ENCODE measurements around the gene OSBPL6. TPM values are rescaled to one million over a fixed set of nuclear protein-coding genes. Genes with fewer than 3 reads are reported as not detected.
A peak's percentile ranks its signal among the peaks of the same experiment; 100 is the strongest.
"Not testable (repeated sequence)": the region's sequence is repeated elsewhere in the genome, so short reads cannot be mapped to it uniquely, and the experiment has no call there.

The OSBPL6 gene
- total RNA-seq, 1 donor from 2014 or later, result 4.6 TPM

DNA sequence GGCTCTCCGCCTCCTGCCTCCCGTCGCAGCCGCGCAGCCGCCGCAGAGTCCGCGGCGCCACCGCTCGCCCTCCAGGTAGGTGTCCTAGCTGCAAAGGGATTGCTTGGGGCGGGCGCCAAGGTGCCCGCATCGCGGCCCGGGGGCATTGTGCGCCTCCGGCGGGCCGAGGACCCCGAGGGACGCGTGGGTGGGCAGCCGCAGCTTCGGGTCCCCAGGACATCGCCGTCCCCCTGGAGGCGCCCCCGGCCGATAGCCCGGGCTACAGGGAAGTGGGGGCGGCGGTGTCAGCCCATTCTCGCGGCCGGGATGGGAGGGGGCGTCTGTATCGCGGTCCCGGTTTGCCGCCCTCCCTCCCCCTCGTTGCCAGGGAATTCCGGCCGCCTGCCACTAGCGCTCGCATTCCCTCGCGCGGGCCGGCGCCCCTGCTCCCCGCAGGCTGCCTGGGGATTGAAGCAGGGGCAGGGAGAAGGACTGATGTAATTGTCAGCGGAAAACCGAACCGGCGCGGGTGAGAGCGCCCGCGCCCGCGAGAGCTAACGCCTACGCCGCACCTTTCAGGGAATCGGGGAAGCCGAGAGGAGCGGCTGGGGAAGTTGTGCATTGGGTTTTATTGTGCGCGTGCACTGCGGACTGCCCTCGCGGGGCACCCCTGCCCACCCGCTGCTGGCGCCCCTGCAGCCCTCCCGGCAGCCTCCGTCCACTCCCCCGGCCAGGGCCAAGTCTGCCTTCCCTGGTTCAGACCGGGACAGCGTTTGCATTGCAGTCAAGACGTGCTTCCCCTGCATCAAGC, 483 bp downstream of the OSBPL6 start:
- ATAC-seq, result peak; percentile 46
- intact Hi-C loops (cut with micrococcal nuclease), result loop anchor here (5.0 to 10.0 kb wide), 2 partner anchors 60 to 88 kb away; no protein-coding TSS in a partner anchor
- peak; percentile 61 for DNase-seq

DNA sequence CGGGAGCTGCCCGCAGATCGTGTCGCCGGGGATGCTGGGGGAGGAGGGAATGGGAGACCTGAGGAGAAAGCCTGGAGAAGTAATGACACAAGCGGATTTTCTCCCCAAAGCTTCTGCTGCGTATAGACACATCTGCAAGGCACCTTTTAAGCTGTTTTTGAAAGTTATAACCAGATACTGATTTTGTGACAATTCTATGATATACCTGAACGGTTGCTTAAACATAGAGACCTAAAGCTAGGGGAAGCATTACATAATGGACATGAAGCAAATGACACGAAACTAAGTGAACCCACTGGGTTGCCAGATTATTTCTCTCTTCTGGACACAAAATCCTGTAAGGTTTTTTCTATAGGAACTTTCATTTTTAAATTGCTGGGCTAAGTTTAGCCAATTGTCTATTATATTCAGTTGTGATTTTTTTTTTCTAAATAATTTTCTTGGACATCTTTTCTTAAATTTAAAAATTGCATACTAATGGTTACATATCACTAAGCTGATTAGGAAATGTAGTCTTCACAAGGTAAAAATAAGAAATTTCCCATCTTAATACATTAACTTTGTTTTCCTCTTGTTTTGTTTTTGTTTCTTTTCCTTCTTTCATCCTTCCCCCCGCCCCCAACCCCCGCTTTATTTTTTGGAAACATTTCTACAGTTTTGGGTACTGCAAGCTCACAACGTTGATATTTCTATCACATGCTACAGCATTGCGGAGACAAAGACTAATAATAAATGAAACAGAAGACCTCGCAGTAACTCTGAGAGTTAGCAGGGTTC, 1.3 kb downstream of the OSBPL6 start:
- DNase-seq (no peak), ATAC-seq (no peak)
- intact Hi-C loops (cut with micrococcal nuclease), result loop anchor here (10.0 kb wide), 1 partner anchor 61 kb away; no protein-coding TSS in a partner anchor

DNA sequence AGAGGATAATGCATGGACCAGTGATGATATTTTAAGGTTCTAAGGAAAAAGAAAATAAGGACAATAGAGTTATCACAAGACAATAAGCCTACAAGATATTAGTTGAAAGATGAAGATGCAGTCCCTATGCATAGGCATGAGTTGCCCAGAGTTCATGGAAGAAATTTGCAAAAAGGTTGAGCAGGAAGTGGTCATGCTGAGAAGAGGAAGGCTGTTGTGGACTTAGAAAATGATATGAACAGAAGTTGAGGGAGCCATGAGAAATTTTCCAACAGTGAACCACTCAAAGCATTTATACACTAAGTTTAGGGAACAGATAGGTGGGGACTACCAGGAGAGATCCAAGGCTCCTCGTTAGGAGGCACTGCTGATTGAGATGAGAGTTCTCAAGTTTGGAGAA, 3.5 kb downstream of the OSBPL6 start:
- intact Hi-C loops (cut with micrococcal nuclease), result loop anchor here (10.0 kb wide), 1 partner anchor 63 kb away; no protein-coding TSS in a partner anchor
- DNase-seq, result no peak
- ATAC-seq, result no peak

DNA sequence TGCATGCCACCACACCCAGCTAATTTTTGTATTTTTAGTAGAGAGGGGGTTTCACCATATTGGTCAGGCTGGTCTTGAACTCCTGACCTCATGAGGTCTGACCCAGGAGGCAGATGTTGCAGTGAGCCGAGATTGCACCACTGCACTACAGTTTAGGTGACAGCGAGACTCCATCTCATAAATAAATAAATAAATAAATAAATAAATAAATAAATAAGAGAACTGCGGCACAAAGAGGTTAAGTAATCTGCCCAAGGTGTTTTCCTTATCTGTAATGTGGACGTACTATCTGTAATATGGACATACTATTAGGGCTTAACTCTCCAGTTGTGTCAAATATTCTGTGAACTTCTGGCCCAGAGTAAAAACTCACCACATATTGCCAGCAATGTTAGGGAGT, 4.1 kb downstream of the OSBPL6 start:
- not testable (repeated sequence) for DNase-seq, ATAC-seq
- intact Hi-C loops (cut with micrococcal nuclease), result loop anchor here (10.0 kb wide), 1 partner anchor 64 kb away; no protein-coding TSS in a partner anchor

DNA sequence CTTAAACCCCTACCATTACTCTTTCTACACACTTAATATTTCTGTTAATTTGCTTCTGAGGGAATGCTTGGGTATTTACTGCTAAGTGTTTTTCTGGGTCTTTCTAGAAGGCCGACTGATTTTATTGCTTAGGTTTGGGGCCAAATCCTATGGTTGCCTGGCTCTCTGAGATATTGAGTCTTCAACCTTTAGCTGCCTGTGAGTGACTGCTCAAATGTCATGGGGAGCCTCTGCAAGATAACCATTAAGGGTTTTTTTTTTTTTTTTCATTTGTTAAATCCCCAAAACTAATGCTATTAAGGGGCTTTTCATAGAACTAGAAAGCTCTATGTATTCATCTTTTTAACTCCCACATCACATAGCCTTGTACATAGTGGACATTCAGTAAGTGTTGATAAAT, 5.0 kb downstream of the OSBPL6 start:
- ATAC-seq, result no peak
- intact Hi-C loops (cut with micrococcal nuclease), result loop anchor here (10.0 kb wide), 1 partner anchor 65 kb away; no protein-coding TSS in a partner anchor
- no peak for DNase-seq

DNA sequence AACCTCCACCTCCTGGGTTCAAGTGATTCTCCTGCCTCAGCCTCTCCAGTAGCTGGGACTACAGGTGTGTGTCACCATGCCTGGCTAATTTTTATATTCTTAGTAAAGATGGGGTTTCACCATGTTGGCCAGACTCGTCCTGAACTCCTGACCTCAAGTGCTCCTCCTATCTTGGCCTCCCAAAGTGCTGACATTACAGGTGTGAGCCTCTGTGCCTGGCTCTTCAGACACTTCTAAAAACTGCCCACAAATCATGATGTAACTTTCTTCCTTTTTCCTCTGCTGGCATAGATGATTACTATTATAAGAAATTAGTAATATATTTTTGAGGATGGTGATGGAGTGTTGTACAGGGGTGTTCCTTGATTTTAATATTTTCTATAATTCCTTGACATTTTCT, 6.0 kb downstream of the OSBPL6 start:
- DNase-seq, result no peak
- intact Hi-C loops (cut with micrococcal nuclease), result no loop called here
- no peak for ATAC-seq

DNA sequence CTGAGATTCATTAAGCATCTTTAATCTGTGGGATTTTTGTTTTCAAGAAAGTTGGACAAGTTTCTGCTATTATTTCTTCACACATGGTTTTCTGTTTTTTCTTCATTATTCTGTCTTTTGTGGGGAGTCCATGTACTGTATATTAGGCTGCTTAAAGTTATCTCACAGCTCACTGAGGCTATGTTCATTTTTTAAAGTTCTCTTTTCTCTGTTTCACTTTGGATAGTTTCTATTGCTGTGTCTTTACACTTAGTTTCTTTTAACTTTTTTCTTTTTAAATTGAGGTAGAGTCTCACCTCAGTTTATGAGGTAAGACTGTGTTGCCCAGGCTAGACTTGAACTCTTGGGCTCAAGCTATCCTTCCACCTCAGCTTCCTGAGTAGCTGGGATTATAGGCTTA, 8.6 kb downstream of the OSBPL6 start:
- intact Hi-C loops (cut with micrococcal nuclease), result no loop called here
- DNase-seq (no peak), ATAC-seq (no peak)

DNA sequence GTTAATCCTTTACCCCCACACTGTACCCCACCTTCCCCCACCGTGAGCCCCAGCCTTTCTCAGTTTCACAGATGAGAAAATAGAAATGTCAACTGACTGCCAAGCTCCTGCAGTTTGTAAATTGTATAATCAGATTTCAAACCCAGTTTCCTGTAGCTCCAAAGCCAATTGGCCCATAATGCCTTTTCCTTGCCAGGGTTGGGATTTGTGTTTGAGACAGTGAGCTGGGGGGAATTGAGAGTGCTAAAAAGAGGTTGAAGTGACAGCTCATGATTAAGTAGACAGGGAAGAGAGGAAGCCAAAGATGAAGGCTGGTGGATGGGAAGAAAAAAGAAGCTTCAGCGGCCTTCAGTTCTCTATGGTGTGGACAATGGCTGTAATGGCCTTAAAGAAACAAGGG, 10.7 kb downstream of the OSBPL6 start:
- DNase-seq, result no peak
- intact Hi-C loops (cut with micrococcal nuclease), result no loop called here
- ATAC-seq, result no peak

DNA sequence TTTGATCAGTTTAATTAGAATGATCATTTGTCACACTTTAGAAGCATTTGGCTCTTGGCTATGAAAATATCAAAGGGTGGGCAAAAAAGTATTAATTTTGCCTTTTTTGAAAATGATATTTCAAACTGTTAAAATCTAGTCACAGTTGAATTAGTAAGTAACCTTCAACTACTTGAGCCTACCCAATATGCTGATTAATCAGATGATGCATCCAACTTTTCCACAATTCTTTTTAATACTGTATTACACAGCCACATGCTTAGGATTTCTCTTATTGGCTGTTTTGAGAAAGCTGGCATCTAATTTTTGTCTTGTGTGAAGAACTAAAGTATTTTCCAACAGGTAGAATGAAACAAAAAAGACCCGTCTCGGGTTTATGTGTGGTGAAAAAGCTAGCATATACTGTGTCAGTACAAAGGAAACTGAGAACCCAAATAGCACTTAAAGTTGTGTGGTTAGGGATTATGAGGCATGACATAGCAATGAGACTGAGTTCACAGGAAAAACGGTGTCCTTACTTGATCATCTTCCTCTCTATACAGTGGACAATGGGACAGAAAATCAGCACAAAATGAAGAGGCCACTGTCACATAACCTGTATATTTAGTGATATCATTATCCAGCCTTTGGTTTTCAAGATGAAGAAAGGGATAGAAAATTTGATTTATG, 11.7 kb downstream of the OSBPL6 start:
- ATAC-seq, result no peak
- intact Hi-C loops (cut with micrococcal nuclease), result no loop called here
- DNase-seq, result no peak

DNA sequence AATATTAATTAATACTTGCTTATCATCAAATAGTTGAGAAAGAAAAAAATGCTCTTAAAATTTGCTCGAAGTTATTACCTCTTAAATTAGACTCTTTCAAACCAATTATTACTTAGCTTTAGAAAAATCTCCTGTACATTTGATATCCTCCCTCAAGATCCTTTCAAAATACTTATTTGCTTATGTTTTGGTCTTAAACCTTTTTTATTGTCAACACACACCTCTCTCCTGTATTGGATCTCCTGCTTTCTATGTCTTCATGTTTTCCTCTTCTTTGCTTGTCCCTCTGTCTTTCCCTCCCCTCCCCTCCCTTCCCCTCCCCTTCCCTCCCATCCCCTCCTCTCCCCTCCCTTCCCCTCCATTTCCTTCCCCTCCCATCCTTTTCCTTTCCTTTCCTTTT, 14.0 kb downstream of the OSBPL6 start:
- no peak for ATAC-seq
- intact Hi-C loops (cut with micrococcal nuclease), result no loop called here
- DNase-seq, result no peak

DNA sequence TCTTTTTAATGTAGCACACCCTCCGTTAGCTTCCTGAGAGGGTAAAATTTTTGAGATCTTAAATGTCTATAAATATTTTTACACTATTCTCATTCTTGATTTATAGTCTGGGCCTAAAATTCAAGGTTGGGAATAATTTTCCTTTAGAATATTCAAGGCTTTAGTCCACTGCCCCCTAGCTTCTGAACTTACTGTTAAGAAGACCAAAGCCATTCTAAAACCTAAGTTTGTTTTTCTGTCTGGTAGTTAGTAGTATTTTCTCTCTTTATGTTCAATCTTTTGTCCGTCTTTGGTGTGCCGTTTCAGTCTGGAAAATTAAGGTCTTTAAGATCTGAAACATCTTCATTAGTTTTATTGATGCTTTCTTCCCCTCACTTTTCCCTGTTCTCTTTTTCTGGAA, 14.5 kb downstream of the OSBPL6 start:
- DNase-seq, result no peak
- ATAC-seq, result no peak
- intact Hi-C loops (cut with micrococcal nuclease), result no loop called here

DNA sequence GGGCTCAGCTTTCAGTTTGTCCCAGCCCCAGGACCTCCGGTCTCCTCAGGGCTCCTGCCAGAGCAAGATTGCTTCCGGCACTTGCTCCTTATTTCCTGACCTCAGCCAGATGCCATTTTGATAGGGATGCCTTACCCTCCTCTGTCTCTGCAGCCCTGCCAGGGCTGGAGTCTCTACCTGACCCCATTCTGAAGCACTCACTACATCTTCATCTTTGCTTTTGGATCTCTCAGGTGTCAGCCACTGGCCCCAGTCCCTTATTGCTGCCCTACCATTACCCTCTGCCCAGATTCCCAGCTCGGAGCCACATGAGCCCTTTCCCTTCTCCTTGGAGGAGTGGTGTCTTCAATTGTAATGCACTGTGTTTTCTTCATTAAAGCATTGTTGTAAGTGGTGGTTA, 17.1 kb downstream of the OSBPL6 start:
- no peak for DNase-seq
- intact Hi-C loops (cut with micrococcal nuclease), result no loop called here
- ATAC-seq, result no peak

DNA sequence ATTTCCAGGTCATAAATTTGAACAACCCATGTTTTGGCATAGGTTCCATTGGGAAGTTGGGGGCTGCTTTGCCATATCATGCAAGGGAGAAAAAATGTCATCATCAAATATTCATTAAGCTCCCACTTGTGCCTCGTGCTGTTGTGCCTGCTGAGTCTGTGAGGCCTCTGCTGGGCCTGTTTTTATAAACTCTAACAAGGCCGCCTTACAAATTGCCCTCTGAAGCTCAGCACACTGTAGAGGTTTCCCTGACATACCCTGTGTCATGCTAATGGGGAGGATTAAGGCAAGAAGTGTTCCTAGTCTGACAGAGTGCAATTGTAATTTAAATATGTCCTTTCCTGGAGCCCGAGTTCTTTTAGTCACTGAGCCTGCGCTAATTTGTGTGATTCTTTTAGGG, 17.6 kb downstream of the OSBPL6 start:
- intact Hi-C loops (cut with micrococcal nuclease), result no loop called here
- no peak for ATAC-seq
- no peak for DNase-seq

DNA sequence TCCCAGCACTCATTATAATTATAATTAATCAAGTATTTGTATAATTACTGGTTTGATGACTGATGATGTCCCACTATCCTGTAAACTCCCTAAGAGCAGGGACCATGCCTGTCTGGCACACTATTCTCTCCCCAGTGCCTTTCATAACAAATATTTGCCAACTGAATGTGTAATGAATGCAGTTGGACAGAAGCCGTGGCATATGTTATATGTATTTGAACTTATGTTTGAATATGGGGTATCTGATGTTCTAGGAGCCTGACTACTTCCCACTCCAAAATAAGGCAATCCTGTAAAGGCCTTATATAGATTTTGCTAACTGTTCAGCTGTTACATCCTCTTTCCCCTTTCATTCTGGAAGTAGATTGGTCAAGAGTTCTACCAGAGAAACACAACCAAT, 19.7 kb downstream of the OSBPL6 start:
- intact Hi-C loops (cut with micrococcal nuclease), result no loop called here
- ATAC-seq, result no peak
- DNase-seq, result no peak

DNA sequence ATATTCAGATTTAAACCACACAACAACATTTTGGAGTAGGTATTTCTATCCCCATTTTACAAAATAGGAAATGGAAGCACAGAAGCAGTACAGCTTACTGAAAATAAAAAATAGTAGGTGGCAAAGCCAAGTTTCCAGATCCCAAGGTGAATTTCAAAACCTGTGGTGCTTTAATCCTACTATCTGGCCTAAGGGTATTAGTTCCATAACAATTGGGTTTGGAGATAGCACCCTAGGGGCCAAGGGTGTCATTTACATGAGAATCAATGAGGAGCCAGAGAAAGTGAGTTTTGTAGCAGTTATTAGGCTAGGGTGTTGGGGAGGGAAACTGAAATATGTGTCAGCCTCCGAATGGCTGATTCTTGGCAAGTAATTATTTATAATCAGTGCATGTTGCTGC, 24.9 kb downstream of the OSBPL6 start:
- intact Hi-C loops (cut with micrococcal nuclease), result no loop called here
- no peak for DNase-seq
- no peak for ATAC-seq

DNA sequence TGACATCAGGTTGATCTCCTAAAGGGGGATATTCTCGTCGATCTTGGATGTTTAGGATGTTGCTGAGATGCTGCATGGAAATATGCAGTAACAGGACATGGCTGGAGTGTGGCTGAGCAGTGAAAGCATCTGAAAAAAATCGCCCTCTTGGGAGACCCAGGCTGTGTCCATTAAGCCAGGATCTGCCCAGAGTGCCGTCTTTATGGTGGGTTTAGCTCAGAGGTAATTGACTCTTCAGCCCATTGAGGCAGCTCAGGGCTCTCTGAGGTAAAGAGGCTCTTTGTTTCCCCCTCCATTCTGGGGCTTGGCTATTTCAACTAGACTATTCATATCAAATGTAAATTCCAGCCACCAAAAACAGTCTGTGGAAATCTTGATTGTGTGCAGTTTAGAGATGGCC, 26.5 kb downstream of the OSBPL6 start:
- DNase-seq, result no peak
- intact Hi-C loops (cut with micrococcal nuclease), result no loop called here
- ATAC-seq, result no peak

DNA sequence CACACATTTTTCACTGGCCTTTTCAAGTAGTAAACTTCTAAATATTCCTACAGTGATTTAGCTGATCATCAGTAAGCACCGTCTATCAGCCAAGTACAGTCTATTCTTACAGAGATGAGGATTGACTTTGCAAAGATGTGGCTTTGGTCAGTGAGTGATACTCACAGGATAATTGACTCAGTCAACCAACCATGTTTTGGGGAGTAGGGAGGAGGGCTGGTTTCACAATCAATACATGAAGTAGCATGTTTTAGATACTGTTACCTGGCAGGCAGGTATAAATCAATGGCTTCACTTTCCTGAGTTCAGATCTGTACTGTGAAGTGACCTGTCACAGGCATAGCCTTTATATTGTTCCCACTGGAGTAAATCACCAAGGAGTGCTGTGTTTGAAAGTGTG, 27.2 kb downstream of the OSBPL6 start:
- DNase-seq, result no peak
- intact Hi-C loops (cut with micrococcal nuclease), result no loop called here
- no peak for ATAC-seq

DNA sequence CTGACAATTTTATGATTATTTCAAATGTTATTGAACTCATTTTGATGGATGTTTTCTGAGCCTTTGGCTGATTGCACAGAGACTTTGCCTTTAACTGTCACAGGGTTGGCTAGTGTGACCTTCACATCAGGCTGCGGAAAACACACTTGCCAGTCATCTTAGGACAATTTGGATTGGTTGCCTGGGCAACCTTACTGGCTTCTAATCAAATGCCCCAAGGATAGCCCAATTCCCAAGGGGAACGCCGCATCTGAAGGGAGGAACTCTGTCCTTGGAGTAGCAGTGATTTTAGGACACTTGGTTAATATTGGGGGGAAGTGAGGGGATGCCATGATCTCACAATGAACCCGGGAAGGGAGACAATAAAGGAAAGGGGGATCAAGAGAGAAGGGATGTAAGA, 29.5 kb downstream of the OSBPL6 start:
- intact Hi-C loops (cut with micrococcal nuclease), result no loop called here
- ATAC-seq, result no peak
- DNase-seq, result no peak

DNA sequence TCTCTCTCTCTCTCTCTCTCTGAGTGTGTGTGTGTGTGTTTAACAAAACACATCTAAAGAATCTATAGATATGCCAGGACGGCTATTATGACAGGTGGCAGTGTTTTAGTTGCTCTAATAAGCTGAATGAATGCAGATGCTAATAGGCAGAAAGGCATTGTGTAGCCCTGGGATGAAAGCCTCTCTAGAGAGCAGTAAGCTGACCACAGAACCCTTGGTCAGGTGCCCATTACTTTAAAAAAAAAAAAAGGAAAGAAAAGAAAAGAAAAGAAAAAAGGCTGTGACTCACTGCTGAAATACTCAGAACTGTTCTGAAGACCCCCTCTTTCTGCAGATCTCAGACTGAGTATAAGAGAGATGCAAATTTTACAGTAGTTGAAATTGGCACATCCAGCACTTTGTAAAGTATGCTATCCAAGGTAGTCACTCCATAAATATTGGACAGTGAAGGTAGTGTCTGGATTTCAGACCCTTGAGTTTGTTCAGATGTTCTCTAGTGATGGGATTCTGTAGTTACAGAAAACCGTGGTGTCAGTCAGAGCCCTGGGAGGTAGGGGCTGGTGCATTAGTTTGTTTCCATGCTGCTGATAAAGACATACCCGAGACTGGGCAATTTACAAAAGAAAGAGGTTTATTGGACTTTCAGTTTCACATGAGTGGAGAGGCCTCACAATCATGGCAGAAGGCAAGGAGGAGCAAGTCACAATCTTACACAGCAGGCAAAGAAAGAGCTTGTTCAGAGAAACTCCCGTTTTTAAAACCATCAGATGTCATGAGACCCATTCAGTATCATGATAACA, 30.9 kb downstream of the OSBPL6 start:
- no peak for ATAC-seq
- DNase-seq, result no peak
- intact Hi-C loops (cut with micrococcal nuclease), result no loop called here

Measured in left ventricle myocardium superior (tissue), 1 donor.